ENCODE data around the gene NEDD9. TPM values are rescaled to one million over a fixed set of nuclear protein-coding genes. Genes with fewer than 3 reads are reported as not detected.

The NEDD9 gene
- total and polyA plus RNA-seq, 2 donors (not counting 1 experiment from before 2014, with no cell fraction given) = 38.9 to 46.2 TPM

- intact Hi-C loops (cut with micrococcal nuclease) = no loop called here
These were observed 90.0 kb downstream of the NEDD9 start for GRCh38 chr6:11142296-11143027.

More at GRCh38 chr6:11142296-11143027, 90.0 kb downstream of the NEDD9 start:
- ChIA-PET POLR2A (interaction anchor here (0.7 kb wide), 1 partner anchor 359 kb away, joined by 3 read pairs; no protein-coding TSS in a partner anchor), CTCF (interaction anchor here (1.1 to 7.4 kb wide), 10 partner anchors 8 to 435 kb away, joined by 3 to 156 read pairs (median 8); no protein-coding TSS in a partner anchor)
- peaks cover 7% of the 10 kb centered on the region for H3K4me1 Mint-ChIP-seq
- Histone ChIP-seq H3K9me3 (ENCODE audit: control extremely low read depth in 1 of 3, control insufficient read depth in 2 of 3, insufficient read depth in 1 of 3, low read length in 2 of 3) (no peaks in the 10 kb centered on the region), H3K36me3 (replicated peaks in 1 of 2; ENCODE audit: control extremely low read depth in 1 of 2, control insufficient read depth in 1 of 2, extremely low read depth in 1 of 2, insufficient read depth in 2 of 2, low read length in 1 of 2) (no peaks in the 10 kb centered on the region), H3K79me2 (ENCODE audit: control insufficient read depth, insufficient read depth, low read length) (no peaks in the 10 kb centered on the region), H2AFZ (ENCODE audit: insufficient read depth, low read depth, low read length, poor library complexity, severe bottlenecking) (no peak overlapping the region), H3K27me3 (replicated peaks in 1 of 4; ENCODE audit: control extremely low read depth in 1 of 4, control insufficient read depth in 3 of 4, insufficient read depth in 4 of 4, low read length in 3 of 4) (no peaks in the 10 kb centered on the region), H4K20me1 (ENCODE audit: control insufficient read depth, insufficient read depth, low read length, poor library complexity, severe bottlenecking) (no peaks in the 10 kb centered on the region), H3K4me1 (ENCODE audit: control insufficient read depth in 2 of 2, insufficient read depth in 2 of 2, low read length in 2 of 2) (peaks cover 0 to 5% of the 10 kb centered on the region in 2 donors), H3K4me2 (replicated peaks; ENCODE audit: low read depth, low read length, poor library complexity, severe bottlenecking) (no peak overlapping the region), H3K4me3 (ENCODE audit: control extremely low read depth in 1 of 5, extremely low read depth in 1 of 5, insufficient read depth in 1 of 5, low read depth in 2 of 5, low read length in 4 of 5) (no peak overlapping the region), H3K27ac (ENCODE audit: low read length in 2 of 2) (no peak overlapping the region), H3K9ac (ENCODE audit: low read length) (no peak overlapping the region)
- H3K27me3 Mint-ChIP-seq = no peaks in the 10 kb centered on the region
- H3K27ac Mint-ChIP-seq = no peak overlapping the region
- no peak for ATAC-seq (ENCODE audit: low read depth)
- TF ChIP-seq EZH2 (IDR thresholded peaks at IDR 0.05; ENCODE audit: borderline replicate concordance, insufficient read depth, low read depth, low read length, poor library complexity, severe bottlenecking) (no peak), CTCF (IDR thresholded peaks at IDR 0.05) (no peak)
- no peak for DNase-seq
- no peaks in the 10 kb centered on the region for H3K9me3 Mint-ChIP-seq (ENCODE audit: insufficient read depth)
- H3K4me3 Mint-ChIP-seq = no peak overlapping the region
- 100% methylated on average over 2 of the region's 8 CpGs for WGBS (ENCODE audit: insufficient coverage)

All from B cell (primary cell).